WTC11 (cell line): ENCODE measurements around the gene PPM1N. TPM values are rescaled to one million over a fixed set of nuclear protein-coding genes. Genes with fewer than 3 reads are reported as not detected.

Experiments used
- ATAC-seq: fragments of 200-7000 bp; cut with Tn5 transposase; 2 replicates; pipeline ENCODE4 v1.10.0; 2021; ENCODE audit warnings: mild to moderate bottlenecking, moderate library complexity
- CTCF ChIA-PET: fragments of 300-600 bp; sonication (Branson Sonifier 250); formaldehyde crosslinking; loops from one replicate; lab custom pipeline; 2021; ENCODE audit warnings: antibody characterized with exemption; lab: Charles Lee
- POLR2A ChIA-PET: fragments of 350-600 bp; sonication (Branson Sonifier 250); formaldehyde crosslinking; loops from one replicate; lab custom pipeline; 2021; ENCODE audit warnings: antibody characterized with exemption; lab: Charles Lee
- DNase-seq: peaks from one replicate; pipeline ENCODE4 v3.0.0; 2021; ENCODE audit warnings: low spot score
- H3K27ac Mint-ChIP-seq: 2 replicates; pipeline ENCODE4 v1.8.0; 2021; ENCODE audit warnings: mixed read lengths
- H3K27me3 Mint-ChIP-seq: 2 replicates; pipeline ENCODE4 v1.8.0; 2021; ENCODE audit warnings: low read depth, mild to moderate bottlenecking, moderate library complexity, mixed read lengths
- H3K36me3 Mint-ChIP-seq: 2 replicates; pipeline ENCODE4 v1.8.0; 2021; ENCODE audit warnings: mixed read lengths
- H3K4me1 Mint-ChIP-seq: 2 replicates; pipeline ENCODE4 v1.8.0; 2022; ENCODE audit warnings: mixed read lengths
- H3K4me3 Mint-ChIP-seq: 2 replicates; pipeline ENCODE4 v1.8.0; 2021; ENCODE audit warnings: mild to moderate bottlenecking, moderate library complexity, mixed read lengths
- H3K9me3 Mint-ChIP-seq: 2 replicates; pipeline ENCODE4 v1.8.0; 2021; ENCODE audit warnings: mixed read lengths
- ATF1 ChIP-seq: sonication (generic); formaldehyde crosslinking; IDR thresholded peaks from 2 replicates; pipeline ENCODE4 v1.8.1; 2023; ENCODE audit warnings: mild to moderate bottlenecking, moderate library complexity, missing genetic modification reagents
- CBFB ChIP-seq: sonication (generic); formaldehyde crosslinking; IDR thresholded peaks from 2 replicates; pipeline ENCODE4 v1.8.1; 2022; ENCODE audit warnings: mild to moderate bottlenecking, low read depth, missing genetic modification reagents
- CREB1 ChIP-seq: sonication (generic); formaldehyde crosslinking; IDR thresholded peaks from 2 replicates; pipeline ENCODE4 v1.8.0; 2023; ENCODE audit warnings: mild to moderate bottlenecking, missing genetic modification reagents
- ELF4 ChIP-seq: sonication (generic); formaldehyde crosslinking; IDR thresholded peaks from 2 replicates; pipeline ENCODE4 v1.8.1; 2022; ENCODE audit warnings: low read depth, mild to moderate bottlenecking, moderate library complexity, missing genetic modification reagents
- ESRRA ChIP-seq: sonication (generic); formaldehyde crosslinking; IDR thresholded peaks from 2 replicates; pipeline ENCODE4 v1.8.1; 2022; ENCODE audit warnings: mild to moderate bottlenecking, missing genetic modification reagents, borderline replicate concordance
- FOXJ3 ChIP-seq: sonication (generic); formaldehyde crosslinking; IDR thresholded peaks from 2 replicates; pipeline ENCODE4 v1.9.0; 2021; ENCODE audit warnings: missing genetic modification reagents, mild to moderate bottlenecking, borderline replicate concordance
- FOXK1 ChIP-seq: sonication (generic); formaldehyde crosslinking; IDR thresholded peaks from 2 replicates; pipeline ENCODE4 v1.8.0; 2022; ENCODE audit warnings: mild to moderate bottlenecking, moderate library complexity, missing genetic modification reagents
- MXD4 ChIP-seq: fragments of 250-450 bp; sonication (Bioruptor Pico); IDR thresholded peaks from 2 replicates; pipeline ENCODE4 v1.8.0; 2021; ENCODE audit warnings: mild to moderate bottlenecking, moderate library complexity, borderline replicate concordance
- SMAD4 ChIP-seq: sonication (generic); formaldehyde crosslinking; IDR thresholded peaks from 2 replicates; pipeline ENCODE4 v1.8.0; 2022; ENCODE audit warnings: mild to moderate bottlenecking, missing genetic modification reagents
- TCF7 ChIP-seq: sonication (generic); formaldehyde crosslinking; IDR thresholded peaks from 2 replicates; pipeline ENCODE4 v1.8.0; 2022; ENCODE audit warnings: mild to moderate bottlenecking, low read depth, missing genetic modification reagents, moderate library complexity
- ZNF121 ChIP-seq: sonication (generic); formaldehyde crosslinking; IDR thresholded peaks from 2 replicates; pipeline ENCODE4 v1.8.0; 2023; ENCODE audit warnings: missing genetic modification reagents
- ZNF317 ChIP-seq: sonication (generic); formaldehyde crosslinking; IDR thresholded peaks from 2 replicates; pipeline ENCODE4 v1.8.1; 2023; ENCODE audit warnings: low read depth, mild to moderate bottlenecking, moderate library complexity, missing genetic modification reagents, borderline replicate concordance
- total RNA-seq: library from RNA; stranded (reverse); gene quantifications from 3 replicates; pipeline ENCODE4 v1.2.3, GENCODE V29; 2021
- TF ChIP-seq, protein P1 (sequence below): fragments of 250-450 bp; sonication (Bioruptor Pico); IDR thresholded peaks from 2 replicates; pipeline ENCODE4 v1.9.0; 2021; ENCODE audit warnings: mild to moderate bottlenecking, borderline replicate concordance
- TF ChIP-seq, protein P2 (sequence below): sonication (generic); formaldehyde crosslinking; IDR thresholded peaks from 2 replicates; pipeline ENCODE4 v1.8.0; 2023; ENCODE audit warnings: missing genetic modification reagents
- TF ChIP-seq, protein P3 (sequence below): fragments of 200-600 bp; IDR thresholded peaks from 2 replicates; pipeline ENCODE4 v1.8.0; 2022; ENCODE audit warnings: antibody characterized with exemption
- TF ChIP-seq, protein P4 (sequence below): sonication (generic); formaldehyde crosslinking; IDR thresholded peaks from 2 replicates; pipeline ENCODE4 v1.8.0; 2023; ENCODE audit warnings: missing genetic modification reagents, mild to moderate bottlenecking, borderline replicate concordance
- TF ChIP-seq, protein P5 (sequence below): sonication (generic); formaldehyde crosslinking; IDR thresholded peaks from 2 replicates; pipeline ENCODE4 v1.8.1; 2022; ENCODE audit warnings: missing genetic modification reagents, borderline replicate concordance

The PPM1N gene
- total RNA-seq, 1 experiment from 2014 or later: 10.3 TPM

DNA sequence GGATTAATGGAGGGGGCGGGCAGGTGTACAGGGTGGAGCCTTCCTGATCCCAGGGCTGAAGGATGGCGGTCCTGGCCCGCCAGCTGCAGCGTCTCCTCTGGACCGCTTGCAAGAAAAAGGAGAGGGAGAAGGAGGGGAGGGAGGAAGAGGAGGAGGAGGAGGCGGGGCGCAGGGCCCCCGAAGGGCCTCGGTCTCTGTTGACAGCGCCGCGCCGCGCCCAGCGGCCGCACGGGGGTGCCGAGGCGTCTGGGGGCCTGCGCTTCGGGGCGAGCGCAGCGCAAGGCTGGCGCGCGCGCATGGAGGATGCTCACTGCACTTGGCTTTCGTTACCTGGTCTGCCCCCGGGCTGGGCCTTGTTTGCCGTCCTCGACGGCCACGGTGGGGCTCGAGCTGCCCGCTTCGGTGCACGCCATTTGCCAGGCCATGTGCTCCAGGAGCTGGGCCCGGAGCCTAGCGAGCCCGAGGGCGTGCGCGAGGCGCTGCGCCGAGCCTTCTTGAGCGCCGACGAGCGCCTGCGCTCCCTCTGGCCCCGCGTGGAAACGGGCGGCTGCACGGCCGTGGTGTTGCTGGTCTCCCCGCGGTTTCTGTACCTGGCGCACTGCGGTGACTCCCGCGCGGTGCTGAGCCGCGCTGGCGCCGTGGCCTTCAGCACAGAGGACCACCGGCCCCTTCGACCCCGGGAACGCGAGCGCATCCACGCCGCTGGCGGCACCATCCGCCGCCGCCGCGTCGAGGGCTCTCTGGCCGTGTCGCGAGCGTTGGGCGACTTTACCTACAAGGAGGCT lies at the start of gene PPM1N (continued):
- TF ChIP-seq, protein P1, sequence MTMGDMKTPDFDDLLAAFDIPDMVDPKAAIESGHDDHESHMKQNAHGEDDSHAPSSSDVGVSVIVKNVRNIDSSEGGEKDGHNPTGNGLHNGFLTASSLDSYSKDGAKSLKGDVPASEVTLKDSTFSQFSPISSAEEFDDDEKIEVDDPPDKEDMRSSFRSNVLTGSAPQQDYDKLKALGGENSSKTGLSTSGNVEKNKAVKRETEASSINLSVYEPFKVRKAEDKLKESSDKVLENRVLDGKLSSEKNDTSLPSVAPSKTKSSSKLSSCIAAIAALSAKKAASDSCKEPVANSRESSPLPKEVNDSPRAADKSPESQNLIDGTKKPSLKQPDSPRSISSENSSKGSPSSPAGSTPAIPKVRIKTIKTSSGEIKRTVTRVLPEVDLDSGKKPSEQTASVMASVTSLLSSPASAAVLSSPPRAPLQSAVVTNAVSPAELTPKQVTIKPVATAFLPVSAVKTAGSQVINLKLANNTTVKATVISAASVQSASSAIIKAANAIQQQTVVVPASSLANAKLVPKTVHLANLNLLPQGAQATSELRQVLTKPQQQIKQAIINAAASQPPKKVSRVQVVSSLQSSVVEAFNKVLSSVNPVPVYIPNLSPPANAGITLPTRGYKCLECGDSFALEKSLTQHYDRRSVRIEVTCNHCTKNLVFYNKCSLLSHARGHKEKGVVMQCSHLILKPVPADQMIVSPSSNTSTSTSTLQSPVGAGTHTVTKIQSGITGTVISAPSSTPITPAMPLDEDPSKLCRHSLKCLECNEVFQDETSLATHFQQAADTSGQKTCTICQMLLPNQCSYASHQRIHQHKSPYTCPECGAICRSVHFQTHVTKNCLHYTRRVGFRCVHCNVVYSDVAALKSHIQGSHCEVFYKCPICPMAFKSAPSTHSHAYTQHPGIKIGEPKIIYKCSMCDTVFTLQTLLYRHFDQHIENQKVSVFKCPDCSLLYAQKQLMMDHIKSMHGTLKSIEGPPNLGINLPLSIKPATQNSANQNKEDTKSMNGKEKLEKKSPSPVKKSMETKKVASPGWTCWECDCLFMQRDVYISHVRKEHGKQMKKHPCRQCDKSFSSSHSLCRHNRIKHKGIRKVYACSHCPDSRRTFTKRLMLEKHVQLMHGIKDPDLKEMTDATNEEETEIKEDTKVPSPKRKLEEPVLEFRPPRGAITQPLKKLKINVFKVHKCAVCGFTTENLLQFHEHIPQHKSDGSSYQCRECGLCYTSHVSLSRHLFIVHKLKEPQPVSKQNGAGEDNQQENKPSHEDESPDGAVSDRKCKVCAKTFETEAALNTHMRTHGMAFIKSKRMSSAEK (CRISPR knock-in tag): no peak
- TF ChIP-seq, protein P2, sequence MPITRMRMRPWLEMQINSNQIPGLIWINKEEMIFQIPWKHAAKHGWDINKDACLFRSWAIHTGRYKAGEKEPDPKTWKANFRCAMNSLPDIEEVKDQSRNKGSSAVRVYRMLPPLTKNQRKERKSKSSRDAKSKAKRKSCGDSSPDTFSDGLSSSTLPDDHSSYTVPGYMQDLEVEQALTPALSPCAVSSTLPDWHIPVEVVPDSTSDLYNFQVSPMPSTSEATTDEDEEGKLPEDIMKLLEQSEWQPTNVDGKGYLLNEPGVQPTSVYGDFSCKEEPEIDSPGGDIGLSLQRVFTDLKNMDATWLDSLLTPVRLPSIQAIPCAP (CRISPR knock-in tag): peak; percentile 95
- peak; percentile 50; the same call in 1 of the 2 replicates for TF ChIP-seq CREB1 (CRISPR knock-in tag)
- TF ChIP-seq CBFB (CRISPR knock-in tag): no peak
- TF ChIP-seq FOXK1 (CRISPR knock-in tag): peak; percentile 92
- TF ChIP-seq, protein P3, sequence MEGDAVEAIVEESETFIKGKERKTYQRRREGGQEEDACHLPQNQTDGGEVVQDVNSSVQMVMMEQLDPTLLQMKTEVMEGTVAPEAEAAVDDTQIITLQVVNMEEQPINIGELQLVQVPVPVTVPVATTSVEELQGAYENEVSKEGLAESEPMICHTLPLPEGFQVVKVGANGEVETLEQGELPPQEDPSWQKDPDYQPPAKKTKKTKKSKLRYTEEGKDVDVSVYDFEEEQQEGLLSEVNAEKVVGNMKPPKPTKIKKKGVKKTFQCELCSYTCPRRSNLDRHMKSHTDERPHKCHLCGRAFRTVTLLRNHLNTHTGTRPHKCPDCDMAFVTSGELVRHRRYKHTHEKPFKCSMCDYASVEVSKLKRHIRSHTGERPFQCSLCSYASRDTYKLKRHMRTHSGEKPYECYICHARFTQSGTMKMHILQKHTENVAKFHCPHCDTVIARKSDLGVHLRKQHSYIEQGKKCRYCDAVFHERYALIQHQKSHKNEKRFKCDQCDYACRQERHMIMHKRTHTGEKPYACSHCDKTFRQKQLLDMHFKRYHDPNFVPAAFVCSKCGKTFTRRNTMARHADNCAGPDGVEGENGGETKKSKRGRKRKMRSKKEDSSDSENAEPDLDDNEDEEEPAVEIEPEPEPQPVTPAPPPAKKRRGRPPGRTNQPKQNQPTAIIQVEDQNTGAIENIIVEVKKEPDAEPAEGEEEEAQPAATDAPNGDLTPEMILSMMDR: no peak; the same call in 1 of the 2 replicates
- no peak for TF ChIP-seq FOXJ3 (CRISPR knock-in tag)
- peak; percentile 58; the same call in 1 of the 2 replicates for TF ChIP-seq ZNF121
- TF ChIP-seq SMAD4 (CRISPR knock-in tag): peak; percentile 93
- TF ChIP-seq, protein P4, sequence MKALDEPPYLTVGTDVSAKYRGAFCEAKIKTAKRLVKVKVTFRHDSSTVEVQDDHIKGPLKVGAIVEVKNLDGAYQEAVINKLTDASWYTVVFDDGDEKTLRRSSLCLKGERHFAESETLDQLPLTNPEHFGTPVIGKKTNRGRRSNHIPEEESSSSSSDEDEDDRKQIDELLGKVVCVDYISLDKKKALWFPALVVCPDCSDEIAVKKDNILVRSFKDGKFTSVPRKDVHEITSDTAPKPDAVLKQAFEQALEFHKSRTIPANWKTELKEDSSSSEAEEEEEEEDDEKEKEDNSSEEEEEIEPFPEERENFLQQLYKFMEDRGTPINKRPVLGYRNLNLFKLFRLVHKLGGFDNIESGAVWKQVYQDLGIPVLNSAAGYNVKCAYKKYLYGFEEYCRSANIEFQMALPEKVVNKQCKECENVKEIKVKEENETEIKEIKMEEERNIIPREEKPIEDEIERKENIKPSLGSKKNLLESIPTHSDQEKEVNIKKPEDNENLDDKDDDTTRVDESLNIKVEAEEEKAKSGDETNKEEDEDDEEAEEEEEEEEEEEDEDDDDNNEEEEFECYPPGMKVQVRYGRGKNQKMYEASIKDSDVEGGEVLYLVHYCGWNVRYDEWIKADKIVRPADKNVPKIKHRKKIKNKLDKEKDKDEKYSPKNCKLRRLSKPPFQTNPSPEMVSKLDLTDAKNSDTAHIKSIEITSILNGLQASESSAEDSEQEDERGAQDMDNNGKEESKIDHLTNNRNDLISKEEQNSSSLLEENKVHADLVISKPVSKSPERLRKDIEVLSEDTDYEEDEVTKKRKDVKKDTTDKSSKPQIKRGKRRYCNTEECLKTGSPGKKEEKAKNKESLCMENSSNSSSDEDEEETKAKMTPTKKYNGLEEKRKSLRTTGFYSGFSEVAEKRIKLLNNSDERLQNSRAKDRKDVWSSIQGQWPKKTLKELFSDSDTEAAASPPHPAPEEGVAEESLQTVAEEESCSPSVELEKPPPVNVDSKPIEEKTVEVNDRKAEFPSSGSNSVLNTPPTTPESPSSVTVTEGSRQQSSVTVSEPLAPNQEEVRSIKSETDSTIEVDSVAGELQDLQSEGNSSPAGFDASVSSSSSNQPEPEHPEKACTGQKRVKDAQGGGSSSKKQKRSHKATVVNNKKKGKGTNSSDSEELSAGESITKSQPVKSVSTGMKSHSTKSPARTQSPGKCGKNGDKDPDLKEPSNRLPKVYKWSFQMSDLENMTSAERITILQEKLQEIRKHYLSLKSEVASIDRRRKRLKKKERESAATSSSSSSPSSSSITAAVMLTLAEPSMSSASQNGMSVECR (CRISPR knock-in tag): peak; percentile 89
- peak; percentile 65; the same call in 1 of the 2 replicates for TF ChIP-seq ELF4 (CRISPR knock-in tag)

DNA sequence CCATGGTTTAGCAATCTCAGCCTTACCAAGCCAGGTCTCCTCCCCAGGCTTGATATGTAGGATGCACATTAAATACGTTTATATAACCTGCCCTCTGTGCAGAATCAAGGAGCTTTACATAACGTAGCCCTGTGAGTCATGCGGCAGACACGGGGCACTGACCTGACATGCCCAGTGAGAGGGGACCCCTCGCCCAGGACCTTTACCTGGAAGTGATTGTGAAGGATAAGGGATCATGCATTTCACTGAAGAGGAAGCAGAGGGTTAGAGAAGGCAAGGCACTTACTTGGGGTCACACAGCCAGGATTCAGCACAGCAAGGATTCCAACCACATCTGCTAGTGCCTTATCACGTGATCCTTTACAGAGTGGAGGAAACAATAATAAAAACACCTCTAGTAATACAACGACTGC lies 49.4 kb upstream of the PPM1N start:
- no peak for ATAC-seq
- CTCF ChIA-PET: interaction anchor here (2.7 to 4.8 kb wide), 2 partner anchors 29 to 37 kb away, joined by 14 to 22 read pairs; no protein-coding TSS in a partner anchor
- no peaks in the 10 kb centered on the region for H3K36me3 Mint-ChIP-seq
- no peak overlapping the region for H3K27ac Mint-ChIP-seq
- POLR2A ChIA-PET: no interaction called here
- peak overlapping the region; percentile 32; the same call in 1 of the 2 replicates for H3K4me3 Mint-ChIP-seq
- TF ChIP-seq MXD4 (CRISPR knock-in tag) (no peak), TCF7 (CRISPR knock-in tag) (no peak), ESRRA (no peak), ZNF317 (CRISPR knock-in tag) (no peak), ATF1 (CRISPR knock-in tag) (no peak)
- TF ChIP-seq, protein P5, sequence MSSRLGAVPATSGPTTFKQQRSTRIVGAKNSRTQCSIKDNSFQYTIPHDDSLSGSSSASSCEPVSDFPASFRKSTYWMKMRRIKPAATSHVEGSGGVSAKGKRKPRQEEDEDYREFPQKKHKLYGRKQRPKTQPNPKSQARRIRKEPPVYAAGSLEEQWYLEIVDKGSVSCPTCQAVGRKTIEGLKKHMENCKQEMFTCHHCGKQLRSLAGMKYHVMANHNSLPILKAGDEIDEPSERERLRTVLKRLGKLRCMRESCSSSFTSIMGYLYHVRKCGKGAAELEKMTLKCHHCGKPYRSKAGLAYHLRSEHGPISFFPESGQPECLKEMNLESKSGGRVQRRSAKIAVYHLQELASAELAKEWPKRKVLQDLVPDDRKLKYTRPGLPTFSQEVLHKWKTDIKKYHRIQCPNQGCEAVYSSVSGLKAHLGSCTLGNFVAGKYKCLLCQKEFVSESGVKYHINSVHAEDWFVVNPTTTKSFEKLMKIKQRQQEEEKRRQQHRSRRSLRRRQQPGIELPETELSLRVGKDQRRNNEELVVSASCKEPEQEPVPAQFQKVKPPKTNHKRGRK (CRISPR knock-in tag): no peak
- TF ChIP-seq, protein P1 (CRISPR knock-in tag): no peak
- no peak for DNase-seq
- peaks cover 24% of the 10 kb centered on the region for H3K4me1 Mint-ChIP-seq
- no peaks in the 10 kb centered on the region for H3K9me3 Mint-ChIP-seq
- H3K27me3 Mint-ChIP-seq: peaks cover 77% of the 10 kb centered on the region
